MV-4-11 (cell line): ENCODE results near the gene SAV1.
"Not testable (repeated sequence)": the region's sequence is repeated elsewhere in the genome, so short reads cannot be mapped to it uniquely, and the experiment has no call there.

ENCODE experiments used
- DNase-seq: peaks from one replicate; lab custom pipeline; 2025; lab: John Stamatoyannopoulos, UW

Gene SAV1

GRCh38 chr14:50667996-50668825, at the start of gene SAV1:
TSS of gene SAV1 (minus strand) at chr14:50668306. CDS start at chr14:50667967, 339 bp downstream.
- peak; percentile 73 for DNase-seq

- no peak for DNase-seq
Measured at GRCh38 chr14:50717811-50718210, 49.7 kb upstream of the SAV1 start.

GRCh38 chr14:50714450-50715073, 46.5 kb upstream of the SAV1 start:
- DNase-seq = peak; percentile 60

GRCh38 chr14:50711043-50711442, 42.9 kb upstream of the SAV1 start:
- no peak for DNase-seq

GRCh38 chr14:50705026-50705593, 37.0 kb upstream of the SAV1 start:
- no peak for DNase-seq

GRCh38 chr14:50704454-50705010, 36.4 kb upstream of the SAV1 start:
- no peak for DNase-seq

GRCh38 chr14:50697659-50698290, 29.7 kb upstream of the SAV1 start:
- no peak for DNase-seq

- not testable (repeated sequence) for DNase-seq
Measured at GRCh38 chr14:50694260-50694659, 26.2 kb upstream of the SAV1 start.

GRCh38 chr14:50688875-50689274, 20.8 kb upstream of the SAV1 start:
- DNase-seq = no peak

GRCh38 chr14:50679674-50680073, 11.6 kb upstream of the SAV1 start:
- no peak for DNase-seq

- no peak for DNase-seq
Measured at GRCh38 chr14:50678163-50678562, 10.1 kb upstream of the SAV1 start.

GRCh38 chr14:50677527-50678063, 9.5 kb upstream of the SAV1 start:
- peak; percentile 87 for DNase-seq

GRCh38 chr14:50676814-50677516, 8.9 kb upstream of the SAV1 start:
- no peak for DNase-seq

GRCh38 chr14:50675597-50675996, 7.5 kb upstream of the SAV1 start:
- DNase-seq = no peak

GRCh38 chr14:50670866-50671256, 2.8 kb upstream of the SAV1 start:
- DNase-seq = no peak

- DNase-seq = no peak
Measured at GRCh38 chr14:50670196-50670865, 2.2 kb upstream of the SAV1 start.

- DNase-seq = no peak
Measured at GRCh38 chr14:50669441-50669986, 1.4 kb upstream of the SAV1 start.

- DNase-seq = no peak
Measured at GRCh38 chr14:50668826-50669143, 679 bp upstream of the SAV1 start.

- DNase-seq = no peak
Measured at GRCh38 chr14:50667684-50667995, 466 bp downstream of the SAV1 start.

GRCh38 chr14:50666772-50667683, 1.1 kb downstream of the SAV1 start:
- peak; percentile 49 for DNase-seq
